Measurements from ENCODE around the gene VAMP5. TPM values are rescaled to one million over a fixed set of nuclear protein-coding genes. Genes with fewer than 3 reads are reported as not detected.
A peak's percentile ranks its signal among the peaks of the same experiment; 100 is the strongest.

VAMP5 gene
- total and polyA plus RNA-seq, 2 experiments from 2014 or later, result 0.87 to 7.8 TPM

DNA sequence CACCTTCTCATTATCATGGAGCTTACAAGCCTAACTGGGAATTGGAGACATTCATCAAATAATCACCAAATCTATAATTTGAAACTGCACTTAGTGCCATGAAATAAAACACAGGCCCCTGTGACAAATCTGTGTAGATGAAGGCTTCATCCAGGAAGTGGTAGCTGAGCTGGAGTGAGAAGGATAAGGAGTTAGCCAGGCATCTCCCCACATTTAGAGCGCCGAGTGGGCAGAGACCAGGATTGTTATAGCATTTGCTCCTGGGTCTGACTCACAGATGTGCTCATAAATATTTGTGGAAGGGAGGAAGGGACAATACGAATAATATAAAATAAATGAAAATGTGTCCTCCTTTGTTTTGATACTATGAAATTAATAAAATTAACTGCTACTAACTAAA is 47.8 kb upstream of the VAMP5 start (continued):
- TF ChIP-seq, protein P1, sequence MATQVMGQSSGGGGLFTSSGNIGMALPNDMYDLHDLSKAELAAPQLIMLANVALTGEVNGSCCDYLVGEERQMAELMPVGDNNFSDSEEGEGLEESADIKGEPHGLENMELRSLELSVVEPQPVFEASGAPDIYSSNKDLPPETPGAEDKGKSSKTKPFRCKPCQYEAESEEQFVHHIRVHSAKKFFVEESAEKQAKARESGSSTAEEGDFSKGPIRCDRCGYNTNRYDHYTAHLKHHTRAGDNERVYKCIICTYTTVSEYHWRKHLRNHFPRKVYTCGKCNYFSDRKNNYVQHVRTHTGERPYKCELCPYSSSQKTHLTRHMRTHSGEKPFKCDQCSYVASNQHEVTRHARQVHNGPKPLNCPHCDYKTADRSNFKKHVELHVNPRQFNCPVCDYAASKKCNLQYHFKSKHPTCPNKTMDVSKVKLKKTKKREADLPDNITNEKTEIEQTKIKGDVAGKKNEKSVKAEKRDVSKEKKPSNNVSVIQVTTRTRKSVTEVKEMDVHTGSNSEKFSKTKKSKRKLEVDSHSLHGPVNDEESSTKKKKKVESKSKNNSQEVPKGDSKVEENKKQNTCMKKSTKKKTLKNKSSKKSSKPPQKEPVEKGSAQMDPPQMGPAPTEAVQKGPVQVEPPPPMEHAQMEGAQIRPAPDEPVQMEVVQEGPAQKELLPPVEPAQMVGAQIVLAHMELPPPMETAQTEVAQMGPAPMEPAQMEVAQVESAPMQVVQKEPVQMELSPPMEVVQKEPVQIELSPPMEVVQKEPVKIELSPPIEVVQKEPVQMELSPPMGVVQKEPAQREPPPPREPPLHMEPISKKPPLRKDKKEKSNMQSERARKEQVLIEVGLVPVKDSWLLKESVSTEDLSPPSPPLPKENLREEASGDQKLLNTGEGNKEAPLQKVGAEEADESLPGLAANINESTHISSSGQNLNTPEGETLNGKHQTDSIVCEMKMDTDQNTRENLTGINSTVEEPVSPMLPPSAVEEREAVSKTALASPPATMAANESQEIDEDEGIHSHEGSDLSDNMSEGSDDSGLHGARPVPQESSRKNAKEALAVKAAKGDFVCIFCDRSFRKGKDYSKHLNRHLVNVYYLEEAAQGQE (IDR thresholded peaks at IDR 0.05; ENCODE audit: unreplicated experiment), result no peak
- no peak for TF ChIP-seq POLR2AphosphoS5 (IDR thresholded peaks at IDR 0.05; ENCODE audit: low read depth)
- no peak for TF ChIP-seq EZH2phosphoT487 (IDR thresholded peaks at IDR 0.05; ENCODE audit: unreplicated experiment)
- no peak for TF ChIP-seq STAT1 (IDR thresholded peaks at IDR 0.05; ENCODE audit: unreplicated experiment)
- TF ChIP-seq NANOG (IDR thresholded peaks at IDR 0.05; ENCODE audit: borderline replicate concordance), result no peak
- no peak for TF ChIP-seq EZH2 (IDR thresholded peaks at IDR 0.05; ENCODE audit: low read depth, unreplicated experiment)
- no peak for TF ChIP-seq ZNF114 (CRISPR knock-in tag; IDR thresholded peaks at IDR 0.05)
- TF ChIP-seq, protein P2, sequence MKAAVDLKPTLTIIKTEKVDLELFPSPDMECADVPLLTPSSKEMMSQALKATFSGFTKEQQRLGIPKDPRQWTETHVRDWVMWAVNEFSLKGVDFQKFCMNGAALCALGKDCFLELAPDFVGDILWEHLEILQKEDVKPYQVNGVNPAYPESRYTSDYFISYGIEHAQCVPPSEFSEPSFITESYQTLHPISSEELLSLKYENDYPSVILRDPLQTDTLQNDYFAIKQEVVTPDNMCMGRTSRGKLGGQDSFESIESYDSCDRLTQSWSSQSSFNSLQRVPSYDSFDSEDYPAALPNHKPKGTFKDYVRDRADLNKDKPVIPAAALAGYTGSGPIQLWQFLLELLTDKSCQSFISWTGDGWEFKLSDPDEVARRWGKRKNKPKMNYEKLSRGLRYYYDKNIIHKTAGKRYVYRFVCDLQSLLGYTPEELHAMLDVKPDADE (IDR thresholded peaks at IDR 0.05), result no peak
- no peak for TF ChIP-seq CTCF (conservative IDR thresholded peaks at IDR 0.05; ENCODE audit: low read depth in 2 of 2)
- no peak for TF ChIP-seq CREB1 (CRISPR knock-in tag; IDR thresholded peaks at IDR 0.05; ENCODE audit: low read depth)
- TF ChIP-seq ZNF331 (CRISPR knock-in tag; IDR thresholded peaks at IDR 0.05; ENCODE audit: low read depth), result no peak

- peak overlapping the region; percentile 96 for H3K4me2 ChIP-seq
- peak overlapping the region; percentile 92 for H3K4me3 ChIP-seq
- no peaks in the 10 kb centered on the region for H3K27me3 ChIP-seq (ENCODE audit: insufficient read depth)
- peaks cover 32% of the 10 kb centered on the region for H3F3A ChIP-seq (replicated peaks; ENCODE audit: low read depth)
- DNase-seq (ENCODE audit: low spot score) (peak; percentile 83), ATAC-seq (peak; percentile 58)
- H4K20me1 ChIP-seq (replicated peaks; ENCODE audit: insufficient read depth), result peaks cover 32% of the 10 kb centered on the region
- Mint-ChIP-seq H3K4me1 (peaks cover 37% of the 10 kb centered on the region), H3K27me3 (ENCODE audit: insufficient read depth, low read depth, poor library complexity) (peaks cover 18% of the 10 kb centered on the region), H3K9me3 (peaks cover 3% of the 10 kb centered on the region; the same call in 2 of the 3 replicates), H3K27ac (peak overlapping the region; percentile 100), H3K4me3 (peak overlapping the region; percentile 98), H3K36me3 (ENCODE audit: low read depth) (peaks cover 42% of the 10 kb centered on the region)
- H3K79me2 ChIP-seq (replicated peaks; ENCODE audit: insufficient read depth), result peaks cover 47% of the 10 kb centered on the region
- H2AFZ ChIP-seq, result no peak overlapping the region
- no peaks in the 10 kb centered on the region for H3K9me2 ChIP-seq (ENCODE audit: insufficient read depth)
- peak overlapping the region; percentile 100 for H3K27ac ChIP-seq (ENCODE audit: low read depth)
- peaks cover 31% of the 10 kb centered on the region for H3K36me3 ChIP-seq (ENCODE audit: insufficient read depth)
- H3K4me1 ChIP-seq (ENCODE audit: insufficient read depth), result peaks cover 23% of the 10 kb centered on the region
- TF ChIP-seq CREB1 (CRISPR knock-in tag; IDR thresholded peaks at IDR 0.05; ENCODE audit: low read depth), result no peak
- TF ChIP-seq ZNF114 (CRISPR knock-in tag; IDR thresholded peaks at IDR 0.05), result no peak
- TF ChIP-seq, protein P1 (IDR thresholded peaks at IDR 0.05; ENCODE audit: unreplicated experiment), result no peak
- no peak for TF ChIP-seq EZH2phosphoT487 (IDR thresholded peaks at IDR 0.05; ENCODE audit: unreplicated experiment)
- TF ChIP-seq ZNF331 (CRISPR knock-in tag; IDR thresholded peaks at IDR 0.05; ENCODE audit: low read depth), result no peak
- TF ChIP-seq POLR2AphosphoS5 (IDR thresholded peaks at IDR 0.05; ENCODE audit: low read depth), result 0 out of 2 replicates have a peak, but pooled peaks have one; percentile 62
- TF ChIP-seq JUNB (IDR thresholded peaks at IDR 0.05; ENCODE audit: unreplicated experiment), result no peak
Measured at GRCh38 chr2:85537600-85538506, 46.4 kb upstream of the VAMP5 start.

All from GM23338 (cell line).